K562 (cell line): ENCODE data around the gene DCXR. TPM values are rescaled to one million over a fixed set of nuclear protein-coding genes. Genes with fewer than 3 reads are reported as not detected.

Source experiments
- ATAC-seq: fragments of 200-7000 bp; cut with Tn5 transposase; 3 replicates; pipeline ENCODE4 v1.9.1; 2020; ENCODE audit warnings: moderate library complexity
- BruUV-seq: library from RNA; stranded (reverse); fragments of 400-500 nt; replicated peaks from 2 replicates; lab custom pipeline; 2021; lab: Mats Ljungman, UMichigan
- CTCF ChIA-PET: fragments of 300-600 bp; formaldehyde crosslinking; extraction: SDS; loops from one replicate; lab custom pipeline; 2021; ENCODE audit warnings: low intra/inter-chr PET ratio; lab: Yijun Ruan, JAX
- POLR2A ChIA-PET: fragments of 300-600, 350-650 bp; sonication (Branson Sonifier 250); formaldehyde crosslinking; extraction: SDS; loops from one replicate; lab custom pipeline; 2021; ENCODE audit warnings: antibody characterized with exemption, inconsistent platforms; lab: Yijun Ruan, JAX
- DNase-seq, 4 experiments: peaks; one replicate each; pipeline versions ENCODE4 v3.0.0 to v3.0.0-alpha.2; 2011 to 2018; ENCODE audit warnings: low spot score in 3 of 4, mixed read lengths in 3 of 4; ENCODE audit errors: extremely low read depth in 1 of 4
- FAIRE-seq: peaks from 2 replicates; lab custom pipeline; 2011; peaks lifted over from hg19 to GRCh38; lab: Jason Lieb, UNC
- H2AFZ ChIP-seq: 2 replicates; pipeline ENCODE4 v1.6.0; 2011; ENCODE audit warnings: low read depth, low read length, control low read depth, inconsistent platforms
- H3K27ac ChIP-seq: fragments of 200-600 bp; 3 replicates; pipeline ENCODE4 v1.8.0; 2011; ENCODE audit warnings: low read depth, mild to moderate bottlenecking, control low read depth, inconsistent platforms, low read length, moderate library complexity, mixed read lengths; ENCODE audit errors: extremely low read depth
- H3K27me3 ChIP-seq, 2 experiments: fragments of 300-600 bp in 1 of 2; 2 replicates in 1 of 2; 3 replicates in 1 of 2; pipeline versions ENCODE4 v1.6.0 to v1.8.0; 2011; ENCODE audit warnings: inconsistent platforms in 2 of 2, low read length in 2 of 2, mild to moderate bottlenecking in 1 of 2, mixed read lengths in 1 of 2, moderate library complexity in 1 of 2; ENCODE audit not compliant: control insufficient read depth in 2 of 2, insufficient read depth in 2 of 2
- H3K36me3 ChIP-seq: fragments of 300-600 bp; 3 replicates; pipeline ENCODE4 v1.8.0; 2011; ENCODE audit warnings: mild to moderate bottlenecking, low read length, inconsistent platforms; ENCODE audit not compliant: control insufficient read depth, insufficient read depth
- H3K4me1 ChIP-seq, 2 experiments: fragments of 200-600 bp in 1 of 2; replicated peaks in 1 of 2; 2 replicates in 1 of 2; 3 replicates in 1 of 2; pipeline versions ENCODE4 v1.5.1 to v1.8.0; 2011; ENCODE audit warnings: inconsistent platforms in 2 of 2, low read length in 2 of 2, mild to moderate bottlenecking in 1 of 2, mixed read lengths in 1 of 2, moderate library complexity in 1 of 2; ENCODE audit not compliant: control insufficient read depth in 2 of 2, insufficient read depth in 2 of 2
- H3K4me2 ChIP-seq: 2 replicates; pipeline ENCODE4 v1.6.1; 2011; ENCODE audit warnings: low read length, control low read depth, inconsistent platforms, mixed read lengths; ENCODE audit not compliant: insufficient read depth
- H3K4me3 ChIP-seq: fragments of 200-600 bp; sonication (generic), shearing (Covaris generic); 2 replicates; pipeline ENCODE4 v1.5.1; 2016; ENCODE audit warnings: control low read depth, inconsistent platforms
- H3K79me2 ChIP-seq: fragments of 200-600 bp; 3 replicates; pipeline ENCODE4 v1.8.0; 2011; ENCODE audit warnings: low read length, inconsistent platforms; ENCODE audit not compliant: control insufficient read depth, insufficient read depth
- H3K9ac ChIP-seq, 2 experiments: 2 replicates each; pipeline versions ENCODE4 v1.6.0 to v1.6.1; 2011; ENCODE audit warnings: low read depth in 2 of 2, low read length in 2 of 2, control low read depth in 1 of 2, inconsistent platforms in 1 of 2, mild to moderate bottlenecking in 1 of 2, mixed read lengths in 1 of 2; ENCODE audit not compliant: insufficient read depth in 1 of 2
- H3K9me1 ChIP-seq: one replicate; pipeline ENCODE4 v1.6.0; 2011; ENCODE audit warnings: inconsistent platforms, mild to moderate bottlenecking, low read length, moderate library complexity; ENCODE audit not compliant: control insufficient read depth, insufficient read depth
- H3K9me3 ChIP-seq: replicated peaks from 2 replicates; pipeline ENCODE4 v1.5.1; 2011; ENCODE audit warnings: low read depth, low read length, inconsistent platforms; ENCODE audit not compliant: control insufficient read depth, insufficient read depth
- H4K20me1 ChIP-seq: replicated peaks from 2 replicates; pipeline ENCODE4 v1.6.1; 2011; ENCODE audit warnings: low read length, inconsistent platforms, mixed read lengths; ENCODE audit not compliant: control insufficient read depth, insufficient read depth
- SREBF1 ChIP-seq: fragments of 150-350 bp; IDR thresholded peaks from 2 replicates; pipeline ENCODE4 v1.6.1; 2014; ENCODE audit warnings: antibody characterized with exemption, low read depth, low read length, borderline replicate concordance
- WGBS: fragments of 100-300 bp; shearing (Covaris generic); methylation state at CpG from one replicate; pipeline ENCODE4 v1.1.6; 2016; ENCODE audit warnings: low coverage, mixed read lengths; ENCODE audit not compliant: insufficient coverage; ENCODE audit errors: missing lambda C conversion rate; 5-methylcytosine and 5-hydroxymethylcytosine counted together
- in situ Hi-C: fragments of 300-500 bp; cut with MboI; formaldehyde crosslinking; loops from 4 replicates; pipeline ENCODE4 v1.15.0; 2018; ENCODE audit warnings: inconsistent platforms, mixed read lengths
- intact Hi-C: fragments of 100-400 bp; cut with micrococcal nuclease; formaldehyde crosslinking; loops from 2 replicates; pipeline ENCODE4 v1.14.2; 2022
- polyA plus RNA-seq, 8 experiments: library from polyadenylated mRNA; depleted of rRNA in 4 of 8; stranded (reverse) in 5 of 8; unstranded in 3 of 8; fragments of >200 nt; fragmentation: Nextera tagmentation in 2 of 8; fragmentation: Illumina TruSeq in 1 of 8; extraction: Ambion mirVana in 2 of 8; extraction: Trizol in 1 of 8; gene quantifications; 2 replicates each; pipeline versions ENCODE4 v1.2.1 to v1.2.3, GENCODE V29; 2011 to 2014; ENCODE audit warnings: inconsistent platforms in 1 of 8, missing spikeins in 1 of 8
- total RNA-seq, 7 experiments: library from RNA; depleted of rRNA in 6 of 7; stranded (reverse); fragments of >200 nt in 6 of 7; fragmentation: Illumina TruSeq in 2 of 7; extraction: Trizol in 2 of 7; gene quantifications; 2 replicates each; pipeline versions ENCODE4 v1.2.1 to v1.2.3, GENCODE V29; 2011 to 2021; ENCODE audit warnings: low replicate concordance in 1 of 7
- TF ChIP-seq, protein P1 (sequence below), 2 experiments: IDR thresholded peaks; 2 replicates each; pipeline ENCODE4 v1.6.1; 2011; ENCODE audit warnings: borderline replicate concordance in 1 of 2, control low read depth in 1 of 2, low read depth in 1 of 2, low read length in 1 of 2, mild to moderate bottlenecking in 1 of 2, mixed read lengths in 1 of 2, moderate library complexity in 1 of 2; ENCODE audit not compliant: insufficient read depth in 1 of 2, insufficient read length in 1 of 2, poor library complexity in 1 of 2, severe bottlenecking in 1 of 2; ENCODE audit errors: extremely low read depth in 1 of 2

Gene DCXR
- total and polyA plus RNA-seq, 9 of the 15 experiments (the other 6 are each of a cell fraction or from before 2014, with no cell fraction given) = 21.3 to 274 (median 156) TPM

DNA sequence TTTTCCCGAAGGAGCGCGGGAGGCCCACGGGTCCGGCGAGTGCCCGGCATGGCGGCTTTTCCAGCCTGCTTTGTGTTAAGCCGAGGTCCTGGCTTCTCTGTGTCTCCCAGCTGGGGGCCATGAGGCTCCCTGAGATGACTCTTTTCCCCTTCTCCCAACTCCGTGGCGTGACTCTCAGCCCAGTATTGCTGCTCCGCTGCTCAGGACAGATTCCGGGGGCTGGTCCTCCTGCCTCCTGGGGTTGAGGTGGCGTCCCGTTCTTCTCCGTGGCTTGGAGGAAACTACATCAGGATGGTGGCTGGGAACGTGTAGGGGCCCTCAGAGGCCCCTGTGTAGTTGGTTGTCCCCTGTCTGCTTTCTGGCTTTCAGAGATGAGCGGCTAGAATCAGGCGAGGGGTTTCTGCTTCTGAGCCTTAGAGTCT is 15.2 kb upstream of the DCXR start:
- no peak for ATAC-seq
- Histone ChIP-seq H3K9me3 (no peaks in the 10 kb centered on the region), H3K4me3 (peak overlapping the region; percentile 98), H4K20me1 (0 out of 2 replicates have a peak, but pooled peaks cover 11% of the 10 kb centered on the region), H3K27ac (peak overlapping the region; percentile 68; the same call in 2 of the 3 replicates), H2AFZ (no peak overlapping the region), H3K27me3 (no peaks in the 10 kb centered on the region), H3K9me1 (no peaks in the 10 kb centered on the region), H3K9ac (peak overlapping the region; percentile 80 to 97), H3K4me2 (peak overlapping the region; percentile 88), H3K79me2 (peaks cover 28% of the 10 kb centered on the region), H3K4me1 (peaks cover 6 to 92% of the 10 kb centered on the region in 2 experiments; a peak in 3 of 5 replicates), H3K36me3 (peaks cover 75% of the 10 kb centered on the region; the same call in 2 of the 3 replicates)
- ChIA-PET CTCF (no interaction called here), POLR2A (interaction anchor here (0.6 to 1.0 kb wide), 4 partner anchors 46 to 730 kb away, joined by 3 read pairs; no protein-coding TSS in a partner anchor)
- intact Hi-C loops (no loop called here), in situ Hi-C loops (no loop called here)
- BruUV-seq = no TSS peak
- 4% methylated on average over 19 of the region's 19 CpGs for WGBS
- FAIRE-seq = no peak
- no peak for TF ChIP-seq SREBF1
- TF ChIP-seq, protein P1, sequence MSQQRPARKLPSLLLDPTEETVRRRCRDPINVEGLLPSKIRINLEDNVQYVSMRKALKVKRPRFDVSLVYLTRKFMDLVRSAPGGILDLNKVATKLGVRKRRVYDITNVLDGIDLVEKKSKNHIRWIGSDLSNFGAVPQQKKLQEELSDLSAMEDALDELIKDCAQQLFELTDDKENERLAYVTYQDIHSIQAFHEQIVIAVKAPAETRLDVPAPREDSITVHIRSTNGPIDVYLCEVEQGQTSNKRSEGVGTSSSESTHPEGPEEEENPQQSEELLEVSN (IDR thresholded peaks at IDR 0.05; ENCODE audit: borderline replicate concordance in 1 of 2, extremely low read depth in 1 of 2, insufficient read depth in 1 of 2, insufficient read length in 1 of 2, low read depth in 1 of 2, low read length in 1 of 2, poor library complexity in 1 of 2, severe bottlenecking in 1 of 2) = peak in 1 of 2 experiments; percentile 4
- no peak for DNase-seq
